ENCODE results near the gene MED20. TPM values are rescaled to one million over a fixed set of nuclear protein-coding genes. Genes with fewer than 3 reads are reported as not detected.

Gene MED20
- total RNA-seq, 1 donor from 2014 or later: 23.1 TPM

DNA sequence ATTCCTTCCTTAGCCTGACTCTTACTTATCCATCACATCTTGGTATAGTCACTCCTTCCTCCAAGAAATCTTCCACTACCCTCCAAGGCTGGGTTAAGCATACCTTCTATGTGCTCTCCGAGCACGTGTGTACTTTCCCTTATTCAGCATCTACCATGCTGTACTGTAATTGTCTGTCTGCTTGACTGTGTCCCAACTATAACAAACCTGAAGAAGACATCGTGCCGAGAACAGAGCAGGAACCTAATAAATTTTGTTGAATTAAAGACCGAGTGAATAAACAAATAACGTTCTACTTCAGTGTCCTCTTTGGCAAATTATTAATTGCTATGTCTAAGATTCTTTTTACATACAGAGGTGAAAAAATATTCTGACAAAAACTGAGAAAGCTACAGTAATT, 61.6 kb downstream of the MED20 start:
- intact Hi-C loops (cut with micrococcal nuclease): no loop called here

DNA sequence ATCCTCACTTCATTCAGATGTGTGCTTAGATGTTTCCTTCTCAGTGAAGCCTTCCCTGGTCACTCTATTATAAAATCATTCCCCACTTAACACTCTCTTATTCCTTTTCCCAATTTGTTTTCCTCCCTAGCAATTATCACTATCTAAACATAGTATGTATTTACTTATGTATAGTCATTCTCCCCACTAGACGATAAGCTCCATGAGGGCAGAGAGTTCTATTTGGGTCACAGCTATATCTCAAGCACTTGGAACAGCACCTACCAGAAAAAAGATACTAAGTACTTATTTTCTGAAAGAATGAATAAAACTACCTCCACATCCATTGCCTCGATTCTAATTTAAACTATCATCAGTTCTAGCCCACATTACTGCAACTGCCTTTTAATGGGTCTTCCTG, 62.2 kb downstream of the MED20 start:
- intact Hi-C loops (cut with micrococcal nuclease): no loop called here

Other genes starting within 250 kb of the MED20 start
- gene TFEB, start 185.5 kb downstream of the MED20 start, total RNA-seq: 20.5 and 22.1 TPM in 2 replicates
- gene PGC, start 173.7 kb downstream of the MED20 start, total RNA-seq: not detected in 2 replicates
- 4.9 and 5.3 TPM in 2 replicates for gene FRS3, start 141.2 kb downstream of the MED20 start, total RNA-seq
- 0.59 TPM in 1 of 2 replicates, not detected in the other for gene PRICKLE4, start 140.4 kb downstream of the MED20 start, total RNA-seq
- 191 and 194 TPM in 2 replicates for gene TOMM6, start 133.4 kb downstream of the MED20 start, total RNA-seq
- 6.4 and 6.7 TPM in 2 replicates for gene USP49, start 25.8 kb downstream of the MED20 start, total RNA-seq
- 39.2 and 39.3 TPM in 2 replicates for gene BYSL, start 360 bp upstream of the MED20 start, total RNA-seq
- 468 and 481 TPM in 2 replicates for gene CCND3, start 20.7 kb upstream of the MED20 start, total RNA-seq
- gene TAF8, start 129.4 kb upstream of the MED20 start, total RNA-seq: 47.5 and 52.0 TPM in 2 replicates
- gene C6orf132, start 221.5 kb upstream of the MED20 start, total RNA-seq: 0.07 and 0.15 TPM in 2 replicates